Stimulated activated CD8-positive, alpha-beta memory T cell treated with anti-CD3 and anti-CD28 coated beads, Interleukin-15, amount 100 ng/mL, for 48 hours (primary cell): ENCODE measurements around the gene GCKR.

Experiments used
- DNase-seq, 2 donors: peaks; one replicate each; pipeline ENCODE4 v3.0.0-alpha.2; 2020; ENCODE audit warnings: low read depth in 2 of 2

GCKR gene

DNA sequence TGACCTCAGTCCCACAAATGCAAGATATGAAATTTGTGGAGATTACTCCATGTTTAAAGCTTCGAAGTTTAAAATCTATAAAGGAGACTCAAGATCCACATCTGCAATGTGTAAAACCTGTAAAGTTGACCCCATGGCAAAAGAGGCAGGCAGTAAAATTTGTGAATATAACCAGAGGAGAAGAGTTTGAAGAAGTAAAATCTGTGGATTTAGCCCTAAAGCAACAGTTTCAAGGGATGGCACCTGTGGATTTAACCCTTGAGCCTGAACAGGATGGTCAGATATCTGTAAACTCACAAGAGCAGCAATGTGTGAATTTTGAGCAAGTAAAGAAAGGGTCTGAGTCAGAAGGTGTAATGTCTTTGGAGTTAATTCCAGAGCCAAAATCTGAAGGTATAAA, 75.0 kb downstream of the GCKR start:
- DNase-seq: no peak

DNA sequence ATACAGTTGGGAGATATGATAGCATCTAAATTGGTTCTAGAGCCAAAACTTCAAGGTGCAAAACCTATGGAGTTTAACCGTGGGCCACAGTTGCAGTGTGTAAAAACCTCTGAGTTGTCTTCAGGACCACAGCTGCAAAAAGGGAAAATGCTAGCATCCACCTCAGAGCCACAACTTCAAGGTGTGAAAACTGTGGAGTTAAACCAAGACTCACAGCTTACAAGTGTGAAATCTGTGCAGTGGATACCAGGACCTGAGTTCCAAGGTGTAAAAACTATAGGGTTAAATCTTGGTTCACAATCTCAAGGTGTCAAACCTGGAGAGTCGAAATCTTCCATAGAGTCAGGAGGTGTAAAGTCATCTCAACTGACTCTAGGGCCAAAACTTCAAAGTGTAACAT, 75.8 kb downstream of the GCKR start:
- no peak for DNase-seq

DNA sequence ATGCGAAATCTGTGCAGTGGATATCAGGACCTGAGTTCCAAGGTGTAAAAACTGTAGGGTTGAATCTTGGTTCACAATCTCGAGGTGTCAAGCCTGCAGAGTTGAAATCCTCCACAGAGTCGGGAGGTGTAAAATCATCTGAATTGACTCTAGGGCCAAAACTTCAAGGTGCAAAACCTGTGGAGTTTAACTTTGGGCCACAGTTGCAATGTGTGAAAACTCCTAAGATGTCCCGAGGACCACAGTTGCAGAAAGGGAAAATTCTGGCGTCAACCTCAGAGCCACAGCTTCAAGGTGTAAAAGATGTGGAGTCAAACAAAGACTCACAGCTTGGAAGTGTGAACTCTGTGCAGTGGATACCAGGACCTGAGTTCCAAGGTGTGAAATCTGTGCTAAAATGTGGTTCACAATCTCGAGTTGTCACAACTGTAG, 76.4 kb downstream of the GCKR start:
- DNase-seq: no peak
